HG02623 (cell line): Measurements from ENCODE around the gene LAT.

ENCODE experiments used
- ATAC-seq: cut with Tn5 transposase; IDR thresholded peaks from one replicate; pipeline ENCODE4 v1.9.1; 2021; ENCODE audit warnings: moderate library complexity; ENCODE audit not compliant: unreplicated experiment

The LAT gene

DNA sequence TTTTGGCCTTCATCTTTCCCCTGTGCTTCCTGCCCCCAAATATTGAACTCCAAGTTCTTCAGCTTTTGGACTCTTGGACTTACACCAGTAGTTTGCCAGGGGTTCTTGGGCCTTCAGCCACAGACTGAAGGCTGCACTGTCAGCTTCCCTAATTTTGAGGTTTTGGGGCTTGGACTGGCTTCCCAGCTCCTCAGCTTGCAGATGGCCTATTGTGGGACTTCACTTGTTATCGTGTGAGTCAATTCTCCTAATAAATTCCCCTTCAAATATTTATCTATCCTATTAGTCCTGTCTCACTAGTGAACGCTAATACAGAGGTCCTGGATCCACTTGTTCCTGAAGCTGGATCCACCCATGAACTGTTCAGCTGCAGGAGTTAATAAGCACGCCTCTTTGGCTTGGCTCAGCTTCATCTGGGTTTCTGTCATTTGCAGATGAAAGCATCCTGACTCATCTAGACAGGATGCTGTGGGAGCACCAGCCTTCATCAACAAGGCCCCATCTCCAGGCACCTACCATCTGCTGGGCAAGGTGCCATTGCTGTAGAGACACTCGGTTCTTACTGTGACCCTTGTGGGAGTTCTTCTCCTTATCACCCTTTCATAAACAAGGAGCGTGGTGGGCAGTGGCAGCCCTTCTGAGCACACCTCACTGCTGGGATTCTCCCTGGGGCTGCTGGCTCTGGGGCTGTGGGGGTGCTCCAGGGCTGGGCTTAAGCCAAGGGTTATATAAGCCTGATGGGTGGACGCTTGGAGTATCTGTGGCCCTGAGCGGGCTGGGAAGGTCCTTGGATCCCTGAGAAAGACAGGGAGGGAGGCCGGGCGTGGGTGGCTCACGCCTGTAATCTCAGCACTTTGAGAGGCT, 23.1 kb downstream of the LAT start:
- ATAC-seq, result no peak

DNA sequence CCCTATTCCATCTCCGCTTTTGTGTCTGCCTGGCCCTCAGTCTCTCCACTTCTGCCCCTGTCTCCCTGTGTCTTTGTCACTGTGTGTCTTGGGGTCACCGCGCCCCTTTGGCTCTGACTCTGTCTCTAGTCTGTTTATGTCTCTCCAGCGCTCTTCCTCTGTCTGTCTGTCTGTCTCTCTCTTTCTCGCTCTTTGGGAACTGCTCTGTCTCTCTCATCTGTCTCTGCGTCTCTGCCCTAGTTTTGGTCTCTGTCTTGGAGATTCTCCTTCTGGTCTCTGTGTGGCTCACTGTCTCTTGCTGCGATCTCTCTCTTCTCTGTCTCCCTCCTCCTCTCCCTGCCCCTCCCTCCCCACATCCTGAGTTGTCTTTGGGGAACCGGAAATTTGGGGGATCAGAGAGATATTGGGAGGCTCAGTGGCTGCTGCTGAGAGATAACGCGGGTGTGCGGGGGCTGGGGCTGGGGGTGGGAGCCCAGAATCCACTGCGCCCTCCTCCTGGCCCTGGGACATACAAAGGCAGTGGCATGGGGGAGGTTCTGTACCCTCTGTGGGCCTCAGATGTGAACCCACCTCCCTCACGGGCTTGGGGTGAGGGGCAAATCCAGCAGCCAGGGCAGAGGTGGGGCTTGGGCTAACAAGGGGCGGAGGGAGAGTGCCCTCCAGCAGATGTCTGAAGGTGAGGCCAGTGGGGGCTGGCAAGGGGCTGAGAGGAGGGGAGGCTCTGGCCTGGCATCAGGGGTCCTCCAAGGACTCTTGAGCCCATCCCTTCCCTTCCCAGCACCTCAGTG, 24.4 kb downstream of the LAT start:
- ATAC-seq, result no peak

DNA sequence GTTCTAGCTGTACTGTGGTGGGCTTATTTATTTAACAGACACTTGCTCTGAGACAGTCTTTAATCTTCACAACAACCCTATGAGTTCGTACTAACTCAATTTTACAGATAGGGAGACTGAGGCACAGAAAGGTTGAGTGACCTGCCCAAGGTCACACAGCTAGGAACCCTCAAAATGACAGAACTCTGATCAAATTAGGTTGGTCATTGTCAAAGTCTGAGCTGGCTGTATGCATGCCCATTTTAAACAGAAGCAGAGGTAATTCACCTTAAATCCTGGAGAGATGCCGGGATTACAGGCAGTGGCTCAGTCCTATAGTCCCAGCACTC, 24.9 kb downstream of the LAT start:
- no peak for ATAC-seq

DNA sequence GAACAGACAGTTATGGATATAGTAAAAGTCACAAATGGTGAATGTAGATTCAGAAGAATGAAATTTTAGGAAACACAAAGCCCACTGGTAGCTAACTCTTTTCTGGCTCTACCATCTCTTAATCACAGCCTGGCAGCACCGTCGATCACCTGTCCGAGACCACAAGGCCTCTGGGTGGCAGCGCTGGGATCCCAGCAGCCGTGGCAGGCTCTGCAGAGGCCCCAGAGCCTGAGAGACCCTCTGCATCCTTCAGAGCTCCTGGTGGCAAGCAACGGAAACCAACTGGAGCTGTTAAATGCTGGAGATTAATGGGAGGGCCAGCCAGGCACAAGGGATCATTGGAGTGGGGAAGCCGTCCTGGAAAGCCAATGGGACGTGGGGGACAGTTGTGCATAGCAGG, 26.3 kb downstream of the LAT start:
- no peak for ATAC-seq

DNA sequence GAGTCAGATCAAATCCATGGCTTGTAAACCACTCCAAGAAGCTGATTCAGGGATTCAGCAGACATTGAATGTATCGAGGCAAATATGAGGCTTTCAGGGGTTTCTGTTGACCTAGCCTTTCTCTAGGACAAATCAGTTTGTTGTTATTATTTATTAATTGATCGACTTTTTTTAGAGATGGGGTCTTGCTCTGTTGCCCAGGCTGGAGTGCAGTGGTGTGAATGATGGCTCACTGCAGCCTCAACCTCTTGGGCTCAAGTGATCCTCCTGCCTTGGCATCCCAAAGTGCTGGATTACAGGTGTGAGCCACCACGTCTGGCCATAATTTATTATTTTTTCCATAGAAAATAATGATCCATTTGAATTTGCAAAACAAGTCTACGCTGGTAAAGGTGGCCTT, 27.0 kb downstream of the LAT start:
- no peak for ATAC-seq

DNA sequence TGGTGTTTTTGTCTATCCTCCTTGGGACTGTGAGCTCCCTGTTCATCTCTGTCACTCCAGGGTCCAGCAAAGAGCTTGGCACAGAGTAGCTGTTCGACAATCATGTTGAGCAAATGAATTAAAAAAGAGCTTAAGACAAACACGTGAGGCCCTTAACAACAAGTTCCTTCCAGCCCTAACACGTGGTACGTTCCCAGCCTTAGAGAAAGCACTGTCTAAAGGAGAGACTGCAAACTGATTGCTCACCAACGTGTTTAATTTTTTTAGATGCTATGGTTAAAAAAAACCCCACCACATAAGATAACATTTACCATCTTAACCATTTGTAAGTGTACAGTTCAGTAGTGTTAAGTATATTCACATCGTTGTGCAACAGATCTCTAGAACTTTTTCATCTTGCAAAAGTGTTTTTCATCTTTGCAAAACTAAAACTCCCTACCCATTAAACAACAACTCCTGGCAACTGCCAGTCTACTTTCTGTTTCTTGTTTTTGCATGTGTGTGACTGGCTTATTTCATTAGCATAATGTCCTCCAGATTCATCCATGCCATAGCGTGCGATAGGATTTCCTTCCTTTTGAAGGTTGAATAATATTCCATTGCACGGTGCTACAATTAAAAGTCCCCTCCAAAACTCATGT, 28.2 kb downstream of the LAT start:
- ATAC-seq, result no peak

DNA sequence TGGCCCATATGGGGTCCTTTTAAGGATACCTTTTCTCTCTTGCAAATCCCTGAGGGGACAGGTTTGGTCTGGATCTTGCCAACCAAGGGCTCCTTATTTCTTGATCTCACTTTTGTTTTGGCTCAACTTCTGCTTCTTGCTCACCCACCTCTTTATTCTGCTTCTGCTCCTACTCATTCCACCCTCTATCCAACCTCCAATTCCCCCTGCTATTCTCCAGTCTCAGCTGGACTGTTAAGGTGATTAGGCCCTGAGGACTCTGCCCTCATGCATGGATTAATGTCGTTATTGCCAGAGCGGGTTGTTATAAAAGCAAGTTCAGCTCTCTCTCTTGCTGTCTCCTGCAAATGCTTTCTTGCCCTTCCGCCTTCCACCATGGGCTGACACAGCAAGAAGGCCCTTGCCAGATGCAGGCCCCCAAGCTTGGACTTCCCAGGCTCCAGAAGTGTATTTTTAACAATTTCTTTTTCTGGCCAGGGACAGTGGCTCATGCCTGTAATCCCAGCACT, 29.8 kb downstream of the LAT start:
- ATAC-seq, result no peak

DNA sequence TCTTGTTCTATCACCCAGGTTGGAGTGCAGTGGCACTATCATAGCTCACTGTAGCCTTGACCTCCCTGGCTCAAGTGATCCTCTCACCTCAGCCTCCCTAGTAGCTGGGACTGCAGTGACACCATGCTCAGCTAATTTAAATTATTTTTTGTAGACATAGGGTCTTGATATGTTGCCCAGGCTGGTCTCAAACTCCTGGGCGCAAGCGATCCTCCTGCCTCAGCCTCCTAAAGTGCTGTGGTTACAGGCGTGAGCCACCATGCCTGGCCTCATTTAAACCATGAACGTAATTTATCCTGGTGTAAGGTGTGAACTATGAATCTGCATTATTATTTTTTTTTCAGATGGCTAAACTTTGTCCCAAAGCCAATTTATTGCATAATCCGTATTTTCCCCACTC, 37.3 kb downstream of the LAT start:
- no peak for ATAC-seq

DNA sequence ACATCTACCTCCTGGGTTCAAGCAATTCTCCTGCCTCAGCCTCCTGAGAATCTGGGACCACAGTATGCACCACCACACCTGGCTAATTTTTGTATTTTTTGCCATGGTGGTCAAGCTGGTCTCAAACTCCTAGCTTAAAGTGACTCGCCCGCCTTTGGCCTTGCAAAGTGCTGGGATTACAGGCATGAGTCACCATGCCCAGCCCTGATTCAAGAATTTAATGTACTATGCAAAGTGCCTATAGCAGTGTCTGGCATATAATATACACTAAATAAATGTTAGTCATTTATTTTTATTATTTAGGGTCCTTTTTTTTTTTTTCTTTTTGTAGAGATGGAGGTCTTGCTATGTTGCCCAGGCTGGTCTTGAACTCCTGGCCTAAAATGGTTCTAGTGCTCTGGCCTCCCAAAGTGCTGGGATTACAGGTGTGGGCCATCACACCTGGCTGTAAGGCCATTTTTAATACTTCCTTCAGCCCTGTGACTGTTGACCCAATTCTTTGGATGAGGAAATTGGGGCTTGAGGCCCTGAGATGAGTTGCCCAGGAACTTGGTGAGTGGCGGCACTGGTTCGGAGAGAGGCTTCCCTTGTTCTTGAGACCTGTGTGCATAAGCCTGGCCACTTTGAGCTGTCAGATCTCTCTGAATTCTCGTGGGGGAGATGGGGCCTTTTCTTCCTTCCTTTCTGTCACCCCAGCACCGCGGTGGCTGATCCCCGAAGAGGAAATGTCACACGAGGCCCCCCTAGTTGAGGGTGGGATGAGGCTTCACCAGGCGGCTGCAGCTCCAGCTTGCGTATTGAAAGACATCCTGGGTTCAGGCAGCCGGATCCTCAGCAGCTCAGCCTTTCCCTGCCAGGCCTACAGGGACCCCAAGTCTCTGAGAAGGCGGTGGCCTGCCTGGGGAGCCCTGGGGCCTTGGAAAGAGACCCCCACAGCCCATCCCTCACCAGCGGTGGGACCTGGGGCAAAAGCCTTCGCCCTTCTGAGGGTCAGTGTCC, 38.7 kb downstream of the LAT start:
- no peak for ATAC-seq

DNA sequence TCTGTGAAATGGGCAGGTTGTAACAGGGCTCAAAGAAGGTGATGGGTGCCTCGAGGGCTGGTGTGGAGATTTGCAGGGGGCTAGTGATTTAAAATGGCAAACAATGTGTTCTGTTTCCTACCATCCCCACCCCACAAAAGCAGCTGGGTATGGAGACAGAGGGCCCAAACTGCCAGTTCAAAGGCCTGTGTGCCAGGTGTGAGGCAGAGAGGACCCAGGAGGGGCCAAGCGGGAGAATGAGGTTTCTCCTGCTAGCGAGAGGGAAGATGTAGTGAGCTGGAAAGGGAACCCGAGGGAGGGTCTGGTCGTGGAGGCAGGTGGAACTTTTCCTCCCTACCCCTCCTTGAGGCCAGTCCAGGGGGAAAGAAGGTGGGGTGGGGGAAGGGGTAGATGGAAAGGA, 39.4 kb downstream of the LAT start:
- ATAC-seq, result no peak

DNA sequence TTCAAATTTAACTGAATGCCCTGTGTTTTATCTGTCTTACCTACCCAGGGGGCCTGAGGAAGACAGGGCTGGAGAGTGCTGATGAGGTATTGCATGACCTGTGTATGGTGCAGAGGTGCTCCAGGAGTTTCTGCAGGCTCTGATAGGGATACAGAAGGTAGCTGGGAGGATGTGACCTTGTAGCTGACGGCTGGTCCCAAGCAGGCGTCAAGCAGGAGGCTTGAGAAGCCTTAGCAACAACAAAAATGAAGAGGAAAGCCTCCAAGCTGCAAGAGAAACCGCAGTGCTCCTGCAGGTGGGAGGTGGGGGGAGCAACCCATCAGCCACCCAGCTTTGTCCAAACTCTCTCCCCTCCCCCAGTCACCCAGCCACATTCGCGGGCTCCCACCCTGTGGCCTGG, 40.4 kb downstream of the LAT start:
- ATAC-seq, result no peak

DNA sequence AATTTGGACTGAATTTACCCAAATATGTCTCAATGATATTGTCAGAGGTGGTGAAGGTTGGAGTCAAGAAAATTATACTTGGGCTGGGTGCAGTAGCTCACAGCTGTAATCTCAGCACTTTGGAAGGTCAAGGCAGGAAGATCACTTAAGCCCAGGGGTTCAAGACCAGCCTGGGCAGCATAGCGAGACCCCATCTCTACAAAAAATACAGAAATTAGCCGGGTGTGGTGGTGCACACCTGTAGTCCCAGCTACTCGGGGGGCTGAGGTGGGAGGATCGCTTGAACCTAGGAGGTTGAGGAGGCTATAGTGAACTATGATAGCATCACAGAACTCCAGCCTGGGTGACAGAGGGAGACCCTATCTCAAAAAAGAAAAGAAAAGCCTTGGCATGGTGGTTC, 40.9 kb downstream of the LAT start:
- no peak for ATAC-seq

DNA sequence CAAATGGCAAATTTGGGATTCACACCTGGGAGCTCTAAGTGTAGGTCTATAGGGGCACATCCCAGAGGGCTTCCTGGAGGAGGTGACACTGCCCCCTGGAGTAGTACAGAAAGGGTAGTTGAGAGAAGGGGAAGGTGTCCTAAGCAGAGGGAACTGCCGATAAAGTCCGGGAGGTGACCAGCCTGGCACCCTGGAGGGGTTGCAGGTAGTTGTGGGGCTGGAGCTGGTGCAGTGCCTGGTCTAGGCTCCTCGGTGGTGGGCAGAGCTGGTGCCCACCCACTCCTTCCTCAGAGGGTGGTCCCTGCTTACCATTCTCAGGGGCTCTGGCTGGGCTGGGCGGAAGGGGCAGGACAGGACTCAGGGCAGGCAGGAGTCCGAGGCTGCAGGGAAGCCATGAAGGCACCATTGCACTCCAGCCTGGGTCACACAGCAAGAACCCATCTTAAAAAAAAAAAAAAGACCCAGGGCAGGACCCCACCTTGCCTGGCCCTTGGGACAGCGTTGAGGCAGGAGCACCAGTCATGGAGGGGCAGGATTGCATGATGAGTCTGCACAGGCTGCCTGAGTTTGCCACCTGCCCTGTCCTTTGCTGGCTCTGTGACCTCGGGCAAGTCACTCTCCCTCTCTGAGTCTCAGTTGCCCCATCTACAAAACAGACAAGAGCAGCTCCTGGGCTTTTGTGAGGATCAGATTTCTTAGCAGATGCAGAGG, 43.8 kb downstream of the LAT start:
- ATAC-seq, result no peak

DNA sequence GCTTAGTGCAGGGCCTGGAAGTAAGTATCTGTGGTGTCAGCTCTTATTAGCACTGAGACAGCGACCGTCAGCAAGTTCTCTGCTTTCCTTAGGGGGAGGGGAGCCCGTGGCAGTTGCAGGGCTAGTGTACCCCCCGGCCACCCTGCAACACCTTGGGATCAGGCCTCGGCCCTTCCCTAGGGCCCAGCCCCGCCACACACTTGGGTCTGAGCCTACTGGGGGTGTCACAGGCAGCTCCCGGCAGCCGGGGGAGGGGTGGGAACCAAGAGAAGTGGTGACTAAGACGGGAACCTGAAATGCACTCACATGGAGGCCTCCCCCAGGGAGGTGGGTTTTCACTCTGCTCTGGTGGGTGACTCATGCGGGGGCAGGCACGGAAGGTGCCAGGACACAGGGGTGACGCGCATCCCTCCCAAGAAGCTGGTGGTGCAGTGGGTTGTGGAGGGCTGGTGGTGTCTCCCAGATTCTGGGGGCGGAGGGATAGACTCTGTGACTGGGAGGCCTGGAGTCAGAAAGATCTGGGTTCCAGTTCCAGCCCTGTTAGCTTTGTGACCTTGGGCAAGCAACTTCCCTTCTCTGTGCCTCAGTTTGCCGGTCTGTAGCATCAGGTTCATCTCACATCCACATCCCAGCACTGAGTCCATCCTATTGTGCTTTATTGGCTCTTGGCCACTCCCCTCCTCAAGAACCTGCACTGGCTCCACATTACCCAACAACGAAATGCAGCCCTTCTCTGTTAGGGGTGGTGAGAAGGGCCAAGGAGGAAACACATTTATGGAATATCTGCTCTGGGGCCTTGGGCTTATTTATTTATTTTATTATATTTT, 44.5 kb downstream of the LAT start:
- no peak for ATAC-seq

DNA sequence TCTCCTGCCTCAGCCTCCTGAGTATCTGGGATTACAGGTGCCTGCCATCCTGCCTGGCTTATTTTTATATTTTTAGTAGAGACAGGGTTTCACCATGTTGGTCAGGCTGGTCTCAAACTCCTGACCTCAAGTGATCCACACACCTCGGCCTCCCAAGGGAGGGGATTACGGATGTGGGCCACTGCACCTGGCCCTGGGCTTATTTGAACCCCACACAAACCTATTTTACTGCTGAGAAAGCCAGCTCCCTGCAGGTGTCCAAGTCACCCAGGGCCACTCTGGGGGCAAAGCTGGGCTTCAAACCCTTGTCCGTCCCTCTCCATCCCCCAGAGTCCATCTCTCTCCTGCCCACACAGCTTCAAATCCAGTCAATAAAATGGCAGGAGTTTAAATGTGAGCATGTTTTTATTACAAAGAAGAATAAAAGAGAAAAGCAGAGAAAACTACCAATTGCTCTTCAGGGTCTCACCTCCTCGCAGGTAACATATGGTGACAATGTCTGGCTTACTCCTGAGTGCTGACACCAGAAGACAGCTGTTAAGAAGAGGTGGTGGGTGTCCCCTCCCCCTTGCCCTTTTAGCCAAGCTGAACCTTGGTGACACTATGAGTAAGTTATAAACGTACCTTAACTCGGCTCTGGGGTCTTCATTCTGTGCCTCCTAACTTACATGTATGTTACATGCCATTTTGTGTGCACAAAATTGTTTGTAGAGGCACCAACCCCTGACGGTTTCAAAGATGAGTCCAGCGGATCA, 45.4 kb downstream of the LAT start:
- ATAC-seq, result no peak
